ENCODE measurements around the gene CNGA2. TPM values are rescaled to one million over a fixed set of nuclear protein-coding genes. Genes with fewer than 3 reads are reported as not detected.

CNGA2 gene
- total and polyA plus RNA-seq, 4 donors: not detected

GRCh38 chrX:151713849-151714248, 20.7 kb upstream of the CNGA2 start:
- no peak overlapping the region for H3K27ac ChIP-seq (ENCODE audit: low read depth in 1 of 2, low read length in 2 of 2)
- no peak overlapping the region for H3K4me3 ChIP-seq (ENCODE audit: low read depth in 1 of 3, low read length in 3 of 3)
- no peaks in the 10 kb centered on the region for H3K9me3 ChIP-seq (ENCODE audit: control insufficient read depth in 4 of 4, low read length in 3 of 4)
- H3K4me1 ChIP-seq (ENCODE audit: control insufficient read depth in 4 of 4, insufficient read depth in 4 of 4, low read length in 3 of 4): no peaks in the 10 kb centered on the region
- TF ChIP-seq CTCF (IDR thresholded peaks at IDR 0.05; ENCODE audit: low read depth, low read length, missing input control) (peak; percentile 32), GABPA (IDR thresholded peaks at IDR 0.05 in 1 of 2, conservative IDR thresholded peaks at IDR 0.05 in 1 of 2) (no peak), RAD21 (IDR thresholded peaks at IDR 0.05) (peak; percentile 65 to 68)
- DNase-seq (ENCODE audit: low spot score): no peak
- WGBS: 50% methylated on average over 3 of the region's 3 CpGs
- H3K36me3 ChIP-seq (ENCODE audit: control insufficient read depth in 4 of 4, insufficient read depth in 3 of 4, low read depth in 1 of 4, low read length in 3 of 4): no peaks in the 10 kb centered on the region
- no peak overlapping the region for H3K9ac ChIP-seq (ENCODE audit: low read depth in 1 of 2, low read length in 2 of 2)
- no peaks in the 10 kb centered on the region for H3K27me3 ChIP-seq (ENCODE audit: control insufficient read depth in 4 of 4, insufficient read depth in 4 of 4, low read length in 3 of 4)

- H3K27ac ChIP-seq (ENCODE audit: low read depth in 1 of 2, low read length in 2 of 2): no peak overlapping the region
- no peaks in the 10 kb centered on the region for H3K4me1 ChIP-seq (ENCODE audit: control insufficient read depth in 4 of 4, insufficient read depth in 4 of 4, low read length in 3 of 4)
- H3K4me3 ChIP-seq (ENCODE audit: low read depth in 1 of 3, low read length in 3 of 3): no peak overlapping the region
- TF ChIP-seq REST (IDR thresholded peaks at IDR 0.05): no peak
- TF ChIP-seq HNF4G (IDR thresholded peaks at IDR 0.05): no peak
- no peak for TF ChIP-seq SP1 (IDR thresholded peaks at IDR 0.05)
- H3K9me3 ChIP-seq (ENCODE audit: control insufficient read depth in 4 of 4, low read length in 3 of 4): no peaks in the 10 kb centered on the region
- no peak overlapping the region for H3K9ac ChIP-seq (ENCODE audit: low read depth in 1 of 2, low read length in 2 of 2)
- H3K36me3 ChIP-seq (ENCODE audit: control insufficient read depth in 4 of 4, insufficient read depth in 3 of 4, low read depth in 1 of 4, low read length in 3 of 4): no peaks in the 10 kb centered on the region
- H3K27me3 ChIP-seq (ENCODE audit: control insufficient read depth in 4 of 4, insufficient read depth in 4 of 4, low read length in 3 of 4): no peaks in the 10 kb centered on the region
- DNase-seq (ENCODE audit: low spot score): no peak
- WGBS: 77% methylated on average over 5 of the region's 5 CpGs
Measured at GRCh38 chrX:151714362-151714761, 20.2 kb upstream of the CNGA2 start.

- no peaks in the 10 kb centered on the region for H3K27me3 ChIP-seq (ENCODE audit: control insufficient read depth in 4 of 4, insufficient read depth in 4 of 4, low read length in 3 of 4)
- no peaks in the 10 kb centered on the region for H3K36me3 ChIP-seq (ENCODE audit: control insufficient read depth in 4 of 4, insufficient read depth in 3 of 4, low read depth in 1 of 4, low read length in 3 of 4)
- H3K27ac ChIP-seq (ENCODE audit: low read depth in 1 of 2, low read length in 2 of 2): no peak within 1 kb of the TSS
- H3K4me3 ChIP-seq (ENCODE audit: low read depth in 1 of 3, low read length in 3 of 3): no peak within 1 kb of the TSS
- H3K9me3 ChIP-seq (ENCODE audit: control insufficient read depth in 4 of 4, low read length in 3 of 4): no peaks in the 10 kb centered on the region
- no peak for DNase-seq (ENCODE audit: low spot score)
- no peak within 1 kb of the TSS for H3K9ac ChIP-seq (ENCODE audit: low read depth in 1 of 2, low read length in 2 of 2)
- no peaks in the 10 kb centered on the region for H3K4me1 ChIP-seq (ENCODE audit: control insufficient read depth in 4 of 4, insufficient read depth in 4 of 4, low read length in 3 of 4)
- 81% methylated on average over 3 of the region's 3 CpGs for WGBS
- TF ChIP-seq RXRA (IDR thresholded peaks at IDR 0.05) (no peak), REST (IDR thresholded peaks at IDR 0.05) (no peak), ZBTB33 (IDR thresholded peaks at IDR 0.05) (no peak), JUND (IDR thresholded peaks at IDR 0.05) (no peak), MAX (IDR thresholded peaks at IDR 0.05) (no peak), NR2F2 (IDR thresholded peaks at IDR 0.05) (no peak), GABPA (IDR thresholded peaks at IDR 0.05 in 1 of 2, conservative IDR thresholded peaks at IDR 0.05 in 1 of 2) (no peak), HNF4A (conservative IDR thresholded peaks at IDR 0.05) (no peak), FOXA2 (IDR thresholded peaks at IDR 0.05) (no peak), FOXA1 (IDR thresholded peaks at IDR 0.05) (no peak), YY1 (IDR thresholded peaks at IDR 0.05) (no peak)
Measured at GRCh38 chrX:151715752-151716151, 18.8 kb upstream of the CNGA2 start, which contains the start of gene FATE1. Gene FATE1, plus strand, starts transcription at chrX:151716035. Its CDS starts 85 bp downstream, at chrX:151716120.
